HL-60/S4 treated with phorbol 12-myristate 13-acetate at 8.2 ng/mL for 4 days and 3 days (cell line): Measurements from ENCODE around the gene PTPRN2.

Experiments used
- in situ Hi-C: fragments of 300-500 bp; cut with MboI; formaldehyde crosslinking; loops from 2 replicates; pipeline ENCODE4 v1.15.0; 2022; ENCODE audit warnings: low sequenced_read_pairs

PTPRN2 gene

GRCh38 chr7:158449266-158449665 lies 138.4 kb downstream of the PTPRN2 start:
- in situ Hi-C loops: no loop called here

- in situ Hi-C loops: no loop called here
Observed at GRCh38 chr7:158448430-158449100, 139.1 kb downstream of the PTPRN2 start.

GRCh38 chr7:158447506-158448171 lies 140.0 kb downstream of the PTPRN2 start:
- in situ Hi-C loops: no loop called here

GRCh38 chr7:158447151-158447505 lies 140.5 kb downstream of the PTPRN2 start:
- in situ Hi-C loops: no loop called here

DNA sequence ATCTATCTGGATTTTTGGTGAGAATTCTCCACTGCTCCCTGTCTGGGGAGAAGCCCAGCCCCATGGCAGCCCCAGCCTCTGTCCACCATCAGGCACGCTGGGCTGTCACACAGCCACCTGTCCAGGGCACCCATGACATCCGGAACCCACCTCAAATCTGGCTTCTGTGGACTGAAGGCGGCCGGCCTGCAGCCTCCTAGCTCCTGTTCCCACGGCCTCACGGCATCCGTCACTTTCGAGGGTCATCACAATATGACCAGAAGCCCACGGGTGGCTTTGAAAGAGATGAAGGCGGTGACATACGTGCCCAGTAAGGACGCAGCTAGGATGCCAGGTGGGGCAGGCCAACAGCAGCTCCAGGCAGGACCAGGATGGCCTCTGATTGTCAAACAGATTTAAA lies 140.9 kb downstream of the PTPRN2 start:
- in situ Hi-C loops: no loop called here

- in situ Hi-C loops: no loop called here
Observed at GRCh38 chr7:158446281-158446680, 141.3 kb downstream of the PTPRN2 start.

GRCh38 chr7:158445421-158446175 lies 142.0 kb downstream of the PTPRN2 start:
- in situ Hi-C loops: no loop called here

- in situ Hi-C loops: no loop called here
Observed at GRCh38 chr7:158444501-158445420, 142.9 kb downstream of the PTPRN2 start.

DNA sequence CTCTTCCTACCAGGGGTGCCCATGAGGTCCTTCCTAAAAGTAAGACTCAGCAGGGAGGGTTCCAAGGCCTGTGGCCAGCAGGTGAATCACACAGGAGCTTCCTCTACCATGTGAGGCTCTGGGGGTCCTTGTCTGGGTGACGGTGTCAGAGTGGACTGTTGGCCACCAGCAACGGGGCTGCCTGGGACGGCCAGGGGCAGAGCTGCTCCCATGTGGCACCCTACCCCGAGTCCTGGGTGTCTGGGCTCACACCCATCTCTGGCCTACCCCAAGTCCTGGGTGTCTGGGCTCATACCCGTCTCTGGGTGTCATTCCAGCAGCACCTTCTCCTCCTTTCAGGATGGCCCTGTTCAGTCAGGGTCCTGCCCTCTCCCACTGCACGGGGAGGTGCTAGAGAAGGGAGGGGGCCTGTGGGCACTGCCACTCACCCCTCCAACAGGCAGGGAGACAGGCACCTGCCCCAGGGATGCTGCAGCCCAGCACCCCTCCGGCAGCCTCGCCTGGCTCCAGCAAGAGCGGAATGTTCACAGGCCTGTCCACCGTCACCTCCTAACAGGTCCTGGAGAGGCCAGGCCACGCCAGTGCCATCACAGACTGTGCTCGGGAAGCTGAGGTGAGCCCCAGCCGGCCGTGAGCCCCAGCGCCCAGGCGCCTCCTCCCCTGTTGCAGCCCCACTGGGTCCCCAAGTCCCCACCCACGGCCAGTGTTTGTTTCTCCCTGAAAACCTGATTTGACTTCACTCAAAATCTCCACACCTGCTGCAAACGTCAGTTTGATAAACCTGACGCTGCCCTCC lies 143.7 kb downstream of the PTPRN2 start:
- in situ Hi-C loops: no loop called here

- in situ Hi-C loops: no loop called here
Observed at GRCh38 chr7:158443014-158443687, 144.5 kb downstream of the PTPRN2 start.

- in situ Hi-C loops: no loop called here
Observed at GRCh38 chr7:158442260-158442659, 145.4 kb downstream of the PTPRN2 start.

- in situ Hi-C loops: no loop called here
Observed at GRCh38 chr7:158439035-158439434, 148.6 kb downstream of the PTPRN2 start.

GRCh38 chr7:158432369-158433341 lies 155.0 kb downstream of the PTPRN2 start:
- in situ Hi-C loops: no loop called here

DNA sequence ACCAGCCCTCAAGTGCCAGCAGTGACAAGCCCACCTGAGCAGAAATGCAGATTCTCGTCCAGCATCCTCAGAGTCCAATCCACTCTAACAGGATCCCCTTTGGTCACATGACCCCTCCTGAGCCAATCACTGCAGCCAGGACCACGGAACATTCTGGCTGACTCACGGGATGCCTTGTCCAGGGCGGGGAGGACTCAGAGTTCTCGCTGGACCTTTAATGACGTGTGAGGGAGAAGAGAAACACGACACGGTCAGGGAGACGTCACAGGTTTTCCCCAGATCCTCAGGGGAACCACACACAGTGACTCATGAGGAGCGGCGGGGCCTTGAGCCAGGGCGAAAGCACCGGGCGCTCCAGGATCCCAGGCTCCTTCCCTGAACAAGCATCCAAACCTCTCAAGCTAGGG lies 155.7 kb downstream of the PTPRN2 start:
- in situ Hi-C loops: no loop called here

- in situ Hi-C loops: no loop called here
Observed at GRCh38 chr7:158431055-158431940, 156.3 kb downstream of the PTPRN2 start.

GRCh38 chr7:158430308-158431034 lies 157.2 kb downstream of the PTPRN2 start:
- in situ Hi-C loops: no loop called here
